ENCODE results near the gene KANSL3. TPM values are rescaled to one million over a fixed set of nuclear protein-coding genes. Genes with fewer than 3 reads are reported as not detected.

The KANSL3 gene
- total and polyA plus RNA-seq, 2 donors (not counting 1 experiment from before 2014, with no cell fraction given): 15.9 to 36.5 TPM

DNA sequence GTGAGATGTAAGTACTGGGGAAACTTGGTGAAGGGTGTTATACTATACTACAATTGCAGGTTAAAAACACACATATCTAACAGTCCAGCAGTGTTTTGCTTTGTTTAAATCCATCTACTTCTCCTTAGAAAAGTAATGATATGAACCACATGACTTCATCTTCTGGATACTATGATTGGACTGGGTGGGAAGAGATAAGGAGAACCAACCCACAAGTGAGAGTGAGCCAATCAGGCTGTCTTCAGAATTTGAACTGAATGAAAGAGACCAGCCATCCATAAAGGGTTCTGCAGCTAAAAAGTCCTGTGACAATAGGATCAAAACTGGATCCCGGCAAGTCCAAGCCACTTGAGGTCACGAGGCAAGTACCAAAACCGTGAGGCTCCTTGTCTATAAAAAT lies 46.6 kb downstream of the KANSL3 start:
- Histone ChIP-seq H3K79me2 (ENCODE audit: control insufficient read depth, insufficient read depth, low read length) (no peaks in the 10 kb centered on the region), H2AFZ (ENCODE audit: low read length) (no peak overlapping the region), H4K20me1 (ENCODE audit: control insufficient read depth, extremely low read depth, insufficient read depth, low read length) (no peaks in the 10 kb centered on the region), H3K27ac (ENCODE audit: insufficient read depth, low read length) (no peak overlapping the region), H3K36me3 (ENCODE audit: control insufficient read depth, insufficient read depth, low read length) (peaks cover 11% of the 10 kb centered on the region), H3K27me3 (ENCODE audit: control insufficient read depth, insufficient read depth, low read length) (no peaks in the 10 kb centered on the region), H3K4me3 (replicated peaks in 1 of 4; ENCODE audit: control extremely low read depth in 1 of 4, insufficient read depth in 1 of 4, low read depth in 3 of 4, low read length in 4 of 4) (no peak overlapping the region), H3K9me3 (ENCODE audit: control insufficient read depth, insufficient read depth, low read depth, low read length) (no peaks in the 10 kb centered on the region), H3K4me2 (ENCODE audit: extremely low read depth, insufficient read depth, low read length) (no peak overlapping the region), H3K4me1 (ENCODE audit: control insufficient read depth, extremely low read depth, insufficient read depth, low read length) (no peaks in the 10 kb centered on the region), H3K9ac (ENCODE audit: insufficient read depth, low read length) (no peak overlapping the region)
- TF ChIP-seq, protein P1, sequence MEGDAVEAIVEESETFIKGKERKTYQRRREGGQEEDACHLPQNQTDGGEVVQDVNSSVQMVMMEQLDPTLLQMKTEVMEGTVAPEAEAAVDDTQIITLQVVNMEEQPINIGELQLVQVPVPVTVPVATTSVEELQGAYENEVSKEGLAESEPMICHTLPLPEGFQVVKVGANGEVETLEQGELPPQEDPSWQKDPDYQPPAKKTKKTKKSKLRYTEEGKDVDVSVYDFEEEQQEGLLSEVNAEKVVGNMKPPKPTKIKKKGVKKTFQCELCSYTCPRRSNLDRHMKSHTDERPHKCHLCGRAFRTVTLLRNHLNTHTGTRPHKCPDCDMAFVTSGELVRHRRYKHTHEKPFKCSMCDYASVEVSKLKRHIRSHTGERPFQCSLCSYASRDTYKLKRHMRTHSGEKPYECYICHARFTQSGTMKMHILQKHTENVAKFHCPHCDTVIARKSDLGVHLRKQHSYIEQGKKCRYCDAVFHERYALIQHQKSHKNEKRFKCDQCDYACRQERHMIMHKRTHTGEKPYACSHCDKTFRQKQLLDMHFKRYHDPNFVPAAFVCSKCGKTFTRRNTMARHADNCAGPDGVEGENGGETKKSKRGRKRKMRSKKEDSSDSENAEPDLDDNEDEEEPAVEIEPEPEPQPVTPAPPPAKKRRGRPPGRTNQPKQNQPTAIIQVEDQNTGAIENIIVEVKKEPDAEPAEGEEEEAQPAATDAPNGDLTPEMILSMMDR (conservative IDR thresholded peaks at IDR 0.05 in 1 of 2, IDR thresholded peaks at IDR 0.05 in 1 of 2; ENCODE audit: low read depth in 1 of 2, low read length in 2 of 2): no peak
- TF ChIP-seq EZH2 (IDR thresholded peaks at IDR 0.05; ENCODE audit: low read length, missing control alignments): no peak
- no peak for DNase-seq (ENCODE audit: low read depth in 2 of 2)

DNA sequence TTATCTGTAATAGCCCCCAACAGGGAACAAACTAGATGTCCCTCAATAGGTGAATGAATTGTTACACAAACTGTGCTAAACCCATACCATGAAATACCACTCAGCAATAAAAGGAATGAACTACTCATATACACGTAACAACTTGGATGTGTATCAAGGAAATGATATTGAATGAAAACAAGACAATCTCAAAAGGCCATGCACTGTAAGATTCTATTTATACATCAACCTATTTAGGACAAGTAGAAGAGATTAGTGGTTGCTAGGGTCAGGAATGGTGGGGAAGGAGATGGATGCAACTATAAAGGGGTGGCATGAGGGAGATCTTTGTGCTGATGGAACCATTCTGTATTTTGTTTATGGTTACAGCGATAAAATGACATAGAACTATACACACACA lies 47.1 kb downstream of the KANSL3 start:
- DNase-seq (ENCODE audit: low read depth in 2 of 2): no peak

DNA sequence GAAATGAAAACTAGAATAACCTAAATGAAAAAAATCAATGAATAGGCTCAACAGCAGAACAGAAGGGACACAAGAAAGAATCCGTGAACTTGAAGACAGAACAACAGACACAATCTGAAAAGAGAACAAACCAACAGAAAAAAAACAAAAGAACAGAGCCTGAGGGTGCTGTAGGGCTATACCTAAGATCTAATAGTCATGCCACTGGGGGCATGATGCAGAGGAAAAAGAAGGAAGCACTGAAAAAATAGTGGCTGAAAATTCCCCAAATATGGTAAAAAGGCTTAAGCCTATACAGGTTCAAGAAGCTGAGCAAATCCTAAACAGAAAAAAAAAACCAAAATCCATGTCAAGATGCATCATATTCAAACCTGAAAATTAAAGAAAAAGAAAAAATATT lies 50.3 kb downstream of the KANSL3 start:
- Histone ChIP-seq H3K9me3 (ENCODE audit: control insufficient read depth, insufficient read depth, low read depth, low read length) (no peaks in the 10 kb centered on the region), H3K9ac (ENCODE audit: insufficient read depth, low read length) (no peak overlapping the region), H3K79me2 (ENCODE audit: control insufficient read depth, insufficient read depth, low read length) (no peaks in the 10 kb centered on the region), H3K4me2 (ENCODE audit: extremely low read depth, insufficient read depth, low read length) (no peak overlapping the region), H2AFZ (ENCODE audit: low read length) (no peak overlapping the region), H3K4me1 (ENCODE audit: control insufficient read depth, extremely low read depth, insufficient read depth, low read length) (no peaks in the 10 kb centered on the region), H3K4me3 (replicated peaks in 1 of 4; ENCODE audit: control extremely low read depth in 1 of 4, insufficient read depth in 1 of 4, low read depth in 3 of 4, low read length in 4 of 4) (no peak overlapping the region), H3K27ac (ENCODE audit: insufficient read depth, low read length) (no peak overlapping the region), H4K20me1 (ENCODE audit: control insufficient read depth, extremely low read depth, insufficient read depth, low read length) (no peaks in the 10 kb centered on the region), H3K36me3 (ENCODE audit: control insufficient read depth, insufficient read depth, low read length) (peaks cover 1% of the 10 kb centered on the region), H3K27me3 (ENCODE audit: control insufficient read depth, insufficient read depth, low read length) (no peaks in the 10 kb centered on the region)
- DNase-seq (ENCODE audit: low read depth in 2 of 2): no peak
- TF ChIP-seq, protein P1 (conservative IDR thresholded peaks at IDR 0.05 in 1 of 2, IDR thresholded peaks at IDR 0.05 in 1 of 2; ENCODE audit: low read depth in 1 of 2, low read length in 2 of 2): no peak
- no peak for TF ChIP-seq EZH2 (IDR thresholded peaks at IDR 0.05; ENCODE audit: low read length, missing control alignments)

More for the DNA sequence above, 47.1 kb downstream of the KANSL3 start:
- H3K9ac ChIP-seq (ENCODE audit: insufficient read depth, low read length): no peak overlapping the region
- TF ChIP-seq, protein P1 (conservative IDR thresholded peaks at IDR 0.05 in 1 of 2, IDR thresholded peaks at IDR 0.05 in 1 of 2; ENCODE audit: low read depth in 1 of 2, low read length in 2 of 2): no peak
- no peak for TF ChIP-seq EZH2 (IDR thresholded peaks at IDR 0.05; ENCODE audit: low read length, missing control alignments)
- H3K4me2 ChIP-seq (ENCODE audit: extremely low read depth, insufficient read depth, low read length): no peak overlapping the region
- H3K4me3 ChIP-seq (replicated peaks in 1 of 4; ENCODE audit: control extremely low read depth in 1 of 4, insufficient read depth in 1 of 4, low read depth in 3 of 4, low read length in 4 of 4): no peak overlapping the region
- no peaks in the 10 kb centered on the region for H3K79me2 ChIP-seq (ENCODE audit: control insufficient read depth, insufficient read depth, low read length)
- H3K4me1 ChIP-seq (ENCODE audit: control insufficient read depth, extremely low read depth, insufficient read depth, low read length): no peaks in the 10 kb centered on the region
- H3K27ac ChIP-seq (ENCODE audit: insufficient read depth, low read length): no peak overlapping the region
- H4K20me1 ChIP-seq (ENCODE audit: control insufficient read depth, extremely low read depth, insufficient read depth, low read length): no peaks in the 10 kb centered on the region
- H3K9me3 ChIP-seq (ENCODE audit: control insufficient read depth, insufficient read depth, low read depth, low read length): no peaks in the 10 kb centered on the region
- no peaks in the 10 kb centered on the region for H3K27me3 ChIP-seq (ENCODE audit: control insufficient read depth, insufficient read depth, low read length)
- no peak overlapping the region for H2AFZ ChIP-seq (ENCODE audit: low read length)
- H3K36me3 ChIP-seq (ENCODE audit: control insufficient read depth, insufficient read depth, low read length): peaks cover 11% of the 10 kb centered on the region

Data from fibroblast of lung (primary cell).